GM19351 (cell line): ENCODE results near the gene ROCK2.
A peak's percentile ranks its signal among the peaks of the same experiment; 100 is the strongest.

Source experiments
- ATAC-seq: cut with Tn5 transposase; IDR thresholded peaks from one replicate; pipeline ENCODE4 v1.9.1; 2021; ENCODE audit warnings: mild to moderate bottlenecking, moderate library complexity; ENCODE audit not compliant: unreplicated experiment

ROCK2 gene

GRCh38 chr2:11344342-11344955 is at the start of gene ROCK2:
Gene ROCK2 (minus strand): TSS chr2:11344636. CDS start chr2:11344136, 500 bp downstream.
- peak; percentile 55 for ATAC-seq

GRCh38 chr2:11393711-11394236 is 49.3 kb upstream of the ROCK2 start:
- ATAC-seq: no peak

- ATAC-seq: no peak
Observed at GRCh38 chr2:11391942-11392266, 47.5 kb upstream of the ROCK2 start.

GRCh38 chr2:11390399-11390658 is 45.9 kb upstream of the ROCK2 start:
- ATAC-seq: no peak

- ATAC-seq: no peak
Observed at GRCh38 chr2:11389551-11390398, 45.3 kb upstream of the ROCK2 start.

- ATAC-seq: no peak
Observed at GRCh38 chr2:11389052-11389420, 44.6 kb upstream of the ROCK2 start.

- ATAC-seq: peak; percentile 49
Observed at GRCh38 chr2:11388262-11389051, 44.0 kb upstream of the ROCK2 start.

GRCh38 chr2:11387843-11388242 is 43.4 kb upstream of the ROCK2 start:
- no peak for ATAC-seq

- ATAC-seq: no peak
Observed at GRCh38 chr2:11387100-11387390, 42.6 kb upstream of the ROCK2 start.

- no peak for ATAC-seq
Observed at GRCh38 chr2:11385847-11386246, 41.4 kb upstream of the ROCK2 start.

- no peak for ATAC-seq
Observed at GRCh38 chr2:11385216-11385615, 40.8 kb upstream of the ROCK2 start.

- ATAC-seq: no peak
Observed at GRCh38 chr2:11379558-11379957, 35.1 kb upstream of the ROCK2 start.

- ATAC-seq: peak; percentile 87
Observed at GRCh38 chr2:11377928-11378545, 33.6 kb upstream of the ROCK2 start.

- no peak for ATAC-seq
Observed at GRCh38 chr2:11376071-11376470, 31.6 kb upstream of the ROCK2 start.

GRCh38 chr2:11375689-11376027 is 31.2 kb upstream of the ROCK2 start:
- no peak for ATAC-seq

- ATAC-seq: peak; percentile 21
Observed at GRCh38 chr2:11375025-11375688, 30.7 kb upstream of the ROCK2 start.

GRCh38 chr2:11373096-11373495 is 28.7 kb upstream of the ROCK2 start:
- ATAC-seq: no peak

GRCh38 chr2:11371092-11371937 is 26.9 kb upstream of the ROCK2 start:
- ATAC-seq: no peak

GRCh38 chr2:11370377-11371091 is 26.1 kb upstream of the ROCK2 start:
- no peak for ATAC-seq
